Neutrophil (primary cell): ENCODE results near the gene ANO2.

ENCODE experiments used
- H3K27ac ChIP-seq: fragments of 200-600 bp; sonication (generic); 2 replicates; pipeline ENCODE4 v1.5.1; 2016; ENCODE audit warnings: mild to moderate bottlenecking, moderate library complexity
- H3K27me3 ChIP-seq: fragments of 200-600 bp; sonication (generic); 2 replicates; pipeline ENCODE4 v1.6.0; 2016; ENCODE audit warnings: mild to moderate bottlenecking
- H3K36me3 ChIP-seq: fragments of 200-600 bp; sonication (generic); 2 replicates; pipeline ENCODE4 v1.5.1; 2017
- H3K4me1 ChIP-seq, 2 experiments: fragments of 200-600 bp in 1 of 2; sonication (generic) in 1 of 2; 1 replicate in 1 of 2; 2 replicates in 1 of 2; pipeline versions ENCODE4 v1.5.1 to v1.6.1; 2013 to 2016; ENCODE audit warnings: low read depth in 1 of 2, low read length in 1 of 2, mild to moderate bottlenecking in 1 of 2, moderate library complexity in 1 of 2; ENCODE audit not compliant: control insufficient read depth in 1 of 2, insufficient read depth in 1 of 2
- H3K4me3 ChIP-seq, 2 experiments: fragments of 200-600 bp in 1 of 2; sonication (generic) in 1 of 2; 1 replicate in 1 of 2; 2 replicates in 1 of 2; pipeline ENCODE4 v1.5.1; 2013 to 2016; ENCODE audit warnings: low read depth in 1 of 2, low read length in 1 of 2, mild to moderate bottlenecking in 1 of 2, moderate library complexity in 1 of 2
- H3K9me3 ChIP-seq: fragments of 200-600 bp; sonication (generic); 2 replicates; pipeline ENCODE4 v1.5.1; 2016
- TF ChIP-seq, protein P1 (sequence below): fragments of 200-600 bp; sonication (generic); IDR thresholded peaks from 2 replicates; pipeline ENCODE4 v1.5.1; 2016; ENCODE audit warnings: antibody characterized with exemption

Gene ANO2

DNA sequence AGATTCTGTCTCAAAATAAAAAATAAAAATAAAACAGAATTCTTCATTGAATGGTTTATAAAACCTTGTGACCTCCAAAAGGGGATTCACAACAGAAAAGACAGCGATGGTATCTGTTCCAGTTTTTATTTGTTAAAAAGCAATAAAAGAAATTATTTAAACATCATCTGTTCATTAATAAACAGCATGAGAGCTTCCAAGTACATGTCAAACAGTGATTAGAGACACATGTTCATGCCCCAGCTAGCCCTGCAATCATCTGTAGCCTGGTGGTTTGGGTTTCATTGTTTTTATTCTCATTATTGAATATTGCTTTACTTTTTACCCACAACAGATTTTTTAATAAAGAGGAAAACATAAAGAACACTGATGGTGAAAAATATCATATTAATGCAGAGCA is 173.3 kb downstream of the ANO2 start:
- peaks cover 5% of the 10 kb centered on the region for H3K27me3 ChIP-seq
- H3K9me3 ChIP-seq: no peaks in the 10 kb centered on the region
- no peak overlapping the region for H3K27ac ChIP-seq
- H3K4me3 ChIP-seq: no peak overlapping the region
- no peaks in the 10 kb centered on the region for H3K36me3 ChIP-seq
- TF ChIP-seq, protein P1, sequence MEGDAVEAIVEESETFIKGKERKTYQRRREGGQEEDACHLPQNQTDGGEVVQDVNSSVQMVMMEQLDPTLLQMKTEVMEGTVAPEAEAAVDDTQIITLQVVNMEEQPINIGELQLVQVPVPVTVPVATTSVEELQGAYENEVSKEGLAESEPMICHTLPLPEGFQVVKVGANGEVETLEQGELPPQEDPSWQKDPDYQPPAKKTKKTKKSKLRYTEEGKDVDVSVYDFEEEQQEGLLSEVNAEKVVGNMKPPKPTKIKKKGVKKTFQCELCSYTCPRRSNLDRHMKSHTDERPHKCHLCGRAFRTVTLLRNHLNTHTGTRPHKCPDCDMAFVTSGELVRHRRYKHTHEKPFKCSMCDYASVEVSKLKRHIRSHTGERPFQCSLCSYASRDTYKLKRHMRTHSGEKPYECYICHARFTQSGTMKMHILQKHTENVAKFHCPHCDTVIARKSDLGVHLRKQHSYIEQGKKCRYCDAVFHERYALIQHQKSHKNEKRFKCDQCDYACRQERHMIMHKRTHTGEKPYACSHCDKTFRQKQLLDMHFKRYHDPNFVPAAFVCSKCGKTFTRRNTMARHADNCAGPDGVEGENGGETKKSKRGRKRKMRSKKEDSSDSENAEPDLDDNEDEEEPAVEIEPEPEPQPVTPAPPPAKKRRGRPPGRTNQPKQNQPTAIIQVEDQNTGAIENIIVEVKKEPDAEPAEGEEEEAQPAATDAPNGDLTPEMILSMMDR: no peak
- H3K4me1 ChIP-seq: no peaks in the 10 kb centered on the region

DNA sequence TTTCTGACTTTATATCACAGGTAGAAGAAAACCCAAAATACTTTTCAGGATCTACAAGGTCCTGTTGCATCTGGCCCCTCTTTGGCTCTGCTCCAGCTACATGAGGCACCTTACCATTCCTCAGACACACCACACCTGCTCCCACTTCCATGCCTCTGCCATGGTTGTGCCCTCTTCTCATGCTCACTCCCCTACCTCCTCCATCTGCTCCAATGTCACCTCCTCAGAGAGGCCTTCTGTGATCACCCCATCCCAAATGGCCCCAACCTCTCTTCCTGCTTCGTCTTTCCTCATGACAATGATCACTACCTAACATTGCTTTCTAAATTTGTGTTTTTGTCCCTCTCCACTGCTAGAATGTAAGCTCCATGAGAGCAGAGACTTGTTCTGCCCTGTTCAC is 174.3 kb downstream of the ANO2 start:
- no peaks in the 10 kb centered on the region for H3K9me3 ChIP-seq
- H3K36me3 ChIP-seq: no peaks in the 10 kb centered on the region
- no peaks in the 10 kb centered on the region for H3K4me1 ChIP-seq
- no peak overlapping the region for H3K4me3 ChIP-seq
- H3K27ac ChIP-seq: no peak overlapping the region
- H3K27me3 ChIP-seq: peaks cover 5% of the 10 kb centered on the region
- TF ChIP-seq, protein P1: no peak

GRCh38 chr12:5768581-5769196 is 176.4 kb downstream of the ANO2 start:
- Histone ChIP-seq H3K4me3 (no peak overlapping the region), H3K27me3 (peaks cover 5% of the 10 kb centered on the region), H3K27ac (no peak overlapping the region), H3K36me3 (no peaks in the 10 kb centered on the region), H3K4me1 (no peaks in the 10 kb centered on the region), H3K9me3 (no peaks in the 10 kb centered on the region)
- TF ChIP-seq, protein P1: no peak

DNA sequence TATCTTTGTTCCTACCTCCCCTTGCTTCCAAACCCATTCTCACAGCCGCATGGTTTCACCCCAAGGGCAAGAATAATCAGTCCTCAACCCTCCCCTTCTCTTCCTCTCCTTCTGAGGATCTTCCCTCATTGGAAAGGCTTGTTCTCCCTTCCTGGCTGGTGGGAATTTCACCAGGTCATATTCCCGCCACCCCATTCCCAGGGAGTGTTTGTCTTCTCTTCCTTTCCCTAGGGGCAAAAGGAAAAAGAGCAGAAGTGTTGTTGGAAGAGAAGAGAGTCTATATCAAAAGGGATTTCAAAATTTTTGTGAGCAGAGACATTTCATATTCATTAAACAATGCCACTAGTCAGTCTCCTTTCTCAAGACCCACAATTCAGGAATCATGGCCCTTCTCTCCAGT is 176.9 kb downstream of the ANO2 start:
- peaks cover 5% of the 10 kb centered on the region for H3K27me3 ChIP-seq
- no peak overlapping the region for H3K27ac ChIP-seq
- H3K36me3 ChIP-seq: no peaks in the 10 kb centered on the region
- no peaks in the 10 kb centered on the region for H3K9me3 ChIP-seq
- H3K4me1 ChIP-seq: no peaks in the 10 kb centered on the region
- TF ChIP-seq, protein P1: no peak
- no peak overlapping the region for H3K4me3 ChIP-seq

GRCh38 chr12:5758347-5758746 is 186.7 kb downstream of the ANO2 start:
- Histone ChIP-seq H3K4me3 (no peak overlapping the region), H3K27me3 (no peaks in the 10 kb centered on the region), H3K4me1 (no peaks in the 10 kb centered on the region), H3K9me3 (no peaks in the 10 kb centered on the region), H3K36me3 (no peaks in the 10 kb centered on the region), H3K27ac (no peak overlapping the region)
- TF ChIP-seq, protein P1: no peak
